HG03045 (cell line): ENCODE results near the gene PCSK6.

Experiments used
- ATAC-seq: cut with Tn5 transposase; IDR thresholded peaks from one replicate; pipeline ENCODE4 v1.9.1; 2021; ENCODE audit warnings: mild to moderate bottlenecking, moderate library complexity; ENCODE audit not compliant: unreplicated experiment

Gene PCSK6

DNA sequence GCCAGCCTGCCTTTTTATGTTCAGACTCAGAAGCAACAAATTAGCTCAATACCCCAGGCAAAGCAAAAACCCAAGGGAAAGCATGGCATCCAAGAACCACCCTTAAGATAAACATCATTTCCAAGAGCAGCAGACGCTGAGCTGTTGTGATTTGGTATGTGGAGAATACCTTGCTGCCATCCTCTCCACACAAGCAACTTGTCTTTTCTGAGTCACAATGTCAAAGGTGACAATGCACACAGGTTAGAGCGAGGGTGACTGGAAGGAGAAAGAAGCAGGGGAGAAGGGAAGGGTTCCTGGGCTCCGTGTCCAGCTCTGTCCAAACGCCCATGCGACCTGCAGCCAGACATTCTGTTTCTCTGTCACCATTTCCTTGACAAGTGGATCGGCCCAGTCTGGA lies 6.0 kb downstream of the PCSK6 start:
- ATAC-seq = no peak

DNA sequence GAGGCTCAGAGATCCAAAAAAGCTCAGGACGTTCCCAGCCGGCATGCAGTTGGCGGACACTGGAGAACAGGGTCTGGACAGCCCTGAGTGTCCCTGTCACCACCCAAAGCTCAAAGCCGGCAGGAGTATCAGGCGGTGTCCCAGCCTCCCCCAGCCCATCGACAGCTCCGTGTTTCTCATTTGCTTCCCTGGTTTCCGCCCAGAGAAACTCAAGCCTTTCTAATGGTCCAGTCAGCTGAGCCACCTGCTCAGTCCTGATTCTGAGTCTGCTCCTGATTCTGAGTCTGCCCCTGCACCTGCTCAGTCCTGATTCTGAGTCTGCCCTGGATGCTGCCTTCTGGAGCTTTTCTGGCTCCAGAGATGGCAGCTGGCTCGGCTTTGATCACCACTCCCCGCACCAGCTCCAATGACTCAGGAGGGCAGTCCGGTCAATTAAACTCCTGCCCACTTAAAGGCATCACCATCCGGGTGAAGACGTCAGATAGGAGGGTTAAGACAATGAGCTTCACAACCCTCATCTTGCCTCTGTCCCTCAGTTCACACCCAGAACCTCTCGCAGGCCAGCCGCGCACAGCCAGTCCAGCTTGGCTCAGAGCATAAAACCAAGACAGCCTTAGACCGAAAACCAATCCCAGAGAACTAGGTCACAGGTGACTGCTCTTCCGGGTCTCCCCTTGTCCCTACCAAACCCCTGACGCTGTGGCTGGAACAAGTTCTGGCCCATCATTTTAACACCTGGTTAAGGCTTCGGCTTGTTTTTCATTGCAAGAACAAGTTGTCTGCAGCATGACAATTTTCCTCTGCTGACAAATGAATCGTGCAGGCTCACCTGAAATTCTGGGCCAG lies 6.8 kb downstream of the PCSK6 start:
- ATAC-seq = no peak

DNA sequence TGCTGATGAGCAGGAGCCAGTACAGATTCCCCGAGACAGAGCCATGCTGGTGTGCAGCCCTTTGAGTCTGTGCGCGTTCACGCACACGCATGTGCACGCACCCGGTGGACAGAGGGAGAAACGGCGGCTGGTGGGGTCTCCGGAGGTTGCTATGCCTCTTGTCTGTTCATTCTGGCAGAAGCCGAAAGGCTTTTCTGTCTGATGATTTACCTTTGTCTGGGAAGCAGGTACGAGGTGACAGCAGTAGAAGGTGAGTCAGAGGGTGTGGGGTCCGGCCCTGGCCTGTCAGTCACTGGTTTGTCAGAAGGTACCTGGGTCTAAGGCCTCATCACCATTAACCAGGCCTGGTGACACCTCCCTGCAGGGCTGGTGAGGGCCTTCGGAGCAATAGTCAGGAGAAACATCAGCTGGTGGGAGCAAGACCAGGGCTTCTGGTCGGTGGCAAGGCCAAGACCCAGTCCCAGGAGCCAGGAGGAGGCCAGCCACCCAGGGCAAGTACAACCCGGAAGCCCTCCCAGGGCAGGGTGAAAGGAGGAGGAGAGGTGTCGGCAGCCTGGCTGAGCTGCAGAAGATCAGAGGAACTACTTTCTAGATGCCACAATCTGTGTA lies 7.5 kb downstream of the PCSK6 start:
- no peak for ATAC-seq

DNA sequence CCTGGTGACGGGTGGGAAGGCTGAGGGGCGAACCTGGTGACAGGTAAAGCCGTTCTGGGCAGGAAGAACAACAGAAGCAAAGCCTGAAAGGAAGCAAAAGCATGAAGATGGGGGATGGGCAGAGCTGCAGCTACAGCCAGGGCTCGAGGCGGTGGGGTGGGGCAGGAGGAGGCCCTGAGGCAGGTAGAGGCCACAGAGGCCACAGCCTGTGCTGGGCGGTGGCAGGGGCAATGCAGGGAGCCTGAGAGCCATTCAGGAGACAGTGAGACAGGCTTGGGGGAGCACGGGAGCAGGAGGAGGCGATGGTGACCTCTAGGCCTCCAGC lies 8.2 kb downstream of the PCSK6 start:
- ATAC-seq = no peak

DNA sequence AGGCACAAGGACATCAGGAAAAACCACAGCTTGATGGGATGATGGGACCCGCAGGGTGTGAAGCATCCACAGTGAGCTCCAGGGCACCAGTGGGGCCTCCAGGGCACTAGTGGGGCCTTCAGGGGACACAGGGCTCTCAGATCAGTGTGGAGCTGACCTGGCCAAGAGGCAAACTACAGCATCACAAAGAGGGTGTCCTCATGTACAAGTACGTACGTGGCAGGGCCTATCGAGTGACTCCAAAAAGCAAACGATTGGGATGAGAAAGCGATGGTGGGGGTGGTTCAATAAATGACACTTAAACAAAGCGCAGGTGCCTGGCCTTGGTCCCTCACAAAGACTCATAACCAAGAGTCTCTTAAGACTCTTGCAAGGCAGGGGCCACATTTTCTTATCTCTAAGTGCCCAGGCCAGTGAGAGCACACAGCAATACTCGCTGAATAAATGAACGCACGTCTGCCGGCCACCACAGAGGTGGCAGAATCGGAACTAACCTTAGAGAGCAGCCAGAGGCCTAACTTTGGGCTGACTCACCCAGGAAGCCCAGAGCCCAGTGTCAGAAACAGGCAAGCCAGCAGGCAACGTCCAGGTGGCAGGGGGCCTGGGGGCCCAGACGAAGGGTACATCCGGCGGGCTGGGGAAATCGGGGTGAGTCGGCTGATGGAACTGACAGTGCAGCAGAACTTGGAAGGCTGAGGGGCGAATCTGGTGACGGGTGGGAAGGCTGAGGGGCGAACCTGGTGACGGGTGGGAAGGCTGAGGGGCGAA lies 8.7 kb downstream of the PCSK6 start:
- ATAC-seq = no peak

DNA sequence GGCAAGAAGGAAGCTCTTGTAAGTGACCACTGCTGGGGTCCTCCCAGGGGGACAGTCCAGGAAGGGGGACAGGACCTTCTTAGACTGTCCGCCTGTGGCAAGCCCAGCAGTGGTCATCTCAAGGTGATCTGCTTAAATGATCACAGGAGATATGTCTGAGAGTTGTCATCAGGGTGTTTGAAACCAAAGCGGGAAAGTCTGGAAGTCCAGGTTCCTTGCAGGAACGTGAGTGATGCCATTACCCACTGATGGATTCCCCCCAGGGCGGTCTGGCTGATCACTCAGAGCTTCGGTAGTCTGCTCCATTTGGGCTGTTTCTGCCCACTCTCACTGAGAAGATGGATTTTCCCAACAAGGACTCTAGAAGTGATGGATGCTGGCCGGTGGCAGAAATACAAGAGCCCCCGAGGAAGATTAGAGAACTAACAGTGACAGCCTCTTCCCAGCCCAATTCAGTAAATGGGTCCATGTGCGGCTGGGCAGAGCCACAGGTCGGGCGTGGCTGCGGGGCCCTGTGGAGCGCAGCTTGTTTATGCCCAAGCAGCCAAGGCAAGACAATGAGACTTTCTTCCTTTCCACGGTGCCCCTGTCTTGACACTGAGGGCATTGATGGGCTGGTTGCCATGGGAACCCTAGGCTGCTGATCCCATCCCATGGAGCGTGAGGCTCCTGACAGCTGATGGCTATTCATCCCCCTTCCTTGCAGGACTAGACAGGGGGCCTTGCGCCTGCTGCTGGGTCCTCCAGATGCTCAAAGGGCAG lies 9.5 kb downstream of the PCSK6 start:
- no peak for ATAC-seq

DNA sequence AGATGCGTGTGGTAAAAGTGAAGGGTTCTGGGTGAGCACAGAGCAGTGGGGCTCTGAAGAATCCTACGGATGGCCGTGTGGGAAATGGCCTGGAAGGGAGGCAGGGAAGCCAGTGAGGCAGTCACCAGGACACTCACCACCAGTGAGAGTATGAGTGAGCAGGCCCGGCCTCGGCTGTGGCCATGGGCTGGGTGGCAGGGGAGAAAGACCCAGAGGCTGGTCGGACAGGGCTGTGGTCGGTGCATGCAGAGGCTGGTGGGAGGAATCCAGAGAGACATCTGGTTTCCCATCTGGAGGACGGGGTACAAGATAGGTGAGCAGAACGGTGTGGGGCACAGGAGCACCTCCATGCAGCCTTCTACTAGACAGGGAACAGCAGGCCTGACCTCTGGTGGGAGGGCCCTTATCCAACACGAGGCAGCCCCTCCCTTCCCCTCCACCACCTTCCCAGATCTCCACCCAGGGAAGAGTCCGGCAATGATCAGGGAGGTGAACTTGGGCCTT lies 10.1 kb downstream of the PCSK6 start:
- no peak for ATAC-seq

DNA sequence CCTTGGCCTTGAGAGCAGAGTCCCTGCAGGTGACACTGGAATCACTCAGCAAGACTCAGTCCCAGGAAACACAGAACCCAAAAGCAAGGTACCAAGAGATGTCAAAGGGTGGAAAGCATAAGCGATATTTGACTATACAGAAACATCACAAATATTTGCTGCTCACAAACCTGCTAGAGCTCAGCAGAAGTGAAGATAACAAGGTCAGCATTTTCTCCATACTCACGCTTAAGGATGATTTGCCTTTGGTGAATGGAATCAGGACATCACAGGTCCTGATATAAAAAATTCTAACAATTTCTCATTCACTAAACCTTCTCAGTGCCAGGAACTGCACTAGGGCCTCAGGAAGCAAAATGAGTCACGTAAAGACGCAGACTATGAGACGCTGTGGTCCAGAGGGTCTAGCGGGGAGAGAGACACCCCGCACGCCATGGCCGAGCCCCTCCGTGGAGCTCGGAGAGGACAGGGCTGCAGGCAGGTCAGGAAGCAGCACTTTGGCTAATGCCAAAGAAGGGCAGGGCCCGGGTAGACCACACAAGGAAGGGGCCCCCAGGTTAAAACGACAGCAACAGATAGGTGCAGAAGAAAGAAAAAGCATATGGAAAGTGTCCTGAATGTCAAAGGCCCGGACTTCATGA lies 10.7 kb downstream of the PCSK6 start:
- no peak for ATAC-seq

DNA sequence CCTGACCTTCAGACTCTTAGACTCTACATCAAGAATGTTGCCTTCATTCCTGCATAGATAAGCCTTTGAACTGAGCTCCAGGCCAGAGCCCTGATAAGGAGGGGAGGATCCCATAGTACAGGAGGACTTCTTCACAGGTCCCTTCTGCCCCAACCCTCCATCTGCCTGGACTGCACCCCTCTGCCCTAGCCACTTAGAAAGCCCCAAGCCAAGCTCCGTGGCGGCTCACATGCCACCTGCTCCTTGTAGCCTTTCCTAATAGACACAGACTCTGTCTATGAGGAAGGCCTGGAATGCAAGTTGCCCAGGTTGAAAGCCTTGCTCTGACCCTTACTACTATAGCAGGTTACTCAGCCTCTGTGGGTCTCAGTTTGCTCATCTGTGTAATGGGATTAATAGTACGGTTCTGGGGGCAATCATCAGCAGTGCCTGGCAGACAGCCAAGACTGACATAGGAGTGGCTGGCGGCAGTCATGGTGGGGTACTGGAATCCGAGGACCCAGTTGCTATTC lies 11.6 kb downstream of the PCSK6 start:
- ATAC-seq = no peak

DNA sequence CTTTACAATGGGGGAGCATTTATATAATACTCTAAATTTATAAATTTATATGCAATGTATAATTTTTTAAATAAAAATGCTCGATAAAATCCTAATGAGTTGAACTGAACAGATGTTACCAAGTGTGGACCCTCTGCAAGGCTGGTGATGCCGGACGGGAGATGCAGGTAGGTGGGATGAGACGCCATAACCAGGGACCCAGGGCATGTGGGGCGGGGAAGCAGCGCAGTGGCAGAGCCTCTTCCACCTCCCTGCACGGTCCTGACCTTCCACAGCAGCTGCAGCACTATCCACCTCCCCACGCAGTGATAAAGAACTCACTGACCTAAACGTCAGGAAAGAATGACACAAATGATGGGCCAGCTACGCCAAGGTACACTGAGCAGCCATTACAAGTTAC lies 12.8 kb downstream of the PCSK6 start:
- ATAC-seq = no peak

DNA sequence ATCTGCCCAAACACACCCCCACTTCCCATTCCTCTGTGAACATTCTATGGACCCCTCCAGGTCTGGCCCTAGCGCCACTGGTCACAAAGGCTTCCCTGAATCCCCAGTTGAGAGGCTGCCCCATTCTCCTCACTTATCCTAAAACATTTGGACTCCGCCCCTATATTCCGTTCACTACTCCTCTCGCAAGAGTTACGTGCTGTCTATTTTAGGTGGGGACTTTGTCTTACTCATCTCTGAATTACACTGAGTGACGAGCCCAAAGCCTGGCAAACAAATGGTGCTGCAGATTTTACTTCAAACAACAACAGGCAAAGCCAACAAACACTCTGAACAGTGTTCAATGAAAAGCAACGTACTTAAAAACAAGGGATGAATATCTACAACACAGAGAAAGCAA lies 14.5 kb downstream of the PCSK6 start:
- no peak for ATAC-seq

DNA sequence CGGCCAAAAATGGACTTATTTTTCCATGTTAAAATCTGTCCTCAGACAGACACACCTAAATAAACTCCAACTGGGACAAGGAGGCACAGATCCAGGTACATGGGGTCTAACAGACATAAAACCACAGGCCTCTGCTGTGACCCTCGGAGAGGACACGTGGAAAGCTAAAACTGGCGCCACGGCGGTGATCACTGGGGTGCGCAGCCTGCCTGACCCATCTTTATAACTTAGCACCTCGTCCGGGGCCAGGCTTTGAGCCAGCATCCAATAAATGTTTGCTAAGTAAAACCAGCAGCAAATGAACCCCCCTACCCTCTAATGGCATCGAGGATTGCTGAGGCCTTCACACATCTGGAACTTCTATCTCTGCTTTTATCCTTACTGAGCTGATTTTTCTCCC lies 15.3 kb downstream of the PCSK6 start:
- ATAC-seq = no peak

DNA sequence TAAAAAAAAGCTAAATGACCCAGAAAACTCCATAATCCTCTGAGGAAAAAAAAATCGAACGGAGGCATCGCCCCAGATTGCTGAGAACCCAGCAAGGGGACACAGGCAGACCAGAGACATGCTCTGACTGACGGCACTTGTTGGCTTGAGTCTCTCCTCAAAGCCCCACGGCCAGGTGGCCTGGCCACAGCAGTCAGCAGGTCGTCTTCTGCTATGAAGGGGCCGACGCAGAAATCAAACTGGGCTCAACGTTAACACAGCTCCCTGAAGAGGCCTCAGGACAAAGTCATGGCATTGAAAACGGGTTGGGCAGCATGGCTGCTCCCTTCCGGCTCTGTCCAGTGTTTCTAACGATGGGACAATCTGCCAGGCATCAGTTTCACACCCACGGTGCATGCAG lies 17.5 kb downstream of the PCSK6 start:
- ATAC-seq = no peak

DNA sequence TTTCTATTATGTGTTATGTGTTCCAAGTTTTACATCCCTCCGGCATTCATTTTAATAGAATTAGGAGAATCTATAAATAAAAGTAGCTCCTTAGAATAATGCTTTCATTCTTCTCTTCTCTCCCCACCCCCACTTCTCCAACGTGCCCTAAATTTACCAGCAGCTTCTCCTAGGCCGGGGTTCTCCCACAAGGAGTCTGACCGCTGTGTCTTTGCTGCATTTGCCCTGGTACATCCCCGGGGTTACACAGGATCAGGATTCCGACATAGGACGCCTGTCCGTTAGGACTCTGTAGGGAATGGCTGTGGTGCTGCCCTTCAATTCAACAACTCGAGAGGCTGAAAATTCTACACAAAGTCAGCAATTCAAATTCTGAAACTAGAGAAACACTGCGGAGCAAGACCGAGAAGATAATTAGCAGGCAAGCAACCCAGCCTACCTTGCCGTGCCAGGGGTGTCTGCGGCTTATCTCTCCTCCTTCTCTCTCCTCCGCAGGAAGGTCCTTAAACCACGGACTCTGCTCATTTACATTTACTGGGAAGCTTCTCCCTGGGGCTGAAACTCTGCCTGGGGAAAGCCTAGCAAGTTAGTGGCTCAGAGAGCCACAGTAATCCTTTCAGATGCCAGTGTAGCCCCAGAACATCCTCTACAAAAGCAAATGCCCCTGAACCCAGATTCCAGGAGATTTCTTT lies 18.8 kb downstream of the PCSK6 start:
- no peak for ATAC-seq

DNA sequence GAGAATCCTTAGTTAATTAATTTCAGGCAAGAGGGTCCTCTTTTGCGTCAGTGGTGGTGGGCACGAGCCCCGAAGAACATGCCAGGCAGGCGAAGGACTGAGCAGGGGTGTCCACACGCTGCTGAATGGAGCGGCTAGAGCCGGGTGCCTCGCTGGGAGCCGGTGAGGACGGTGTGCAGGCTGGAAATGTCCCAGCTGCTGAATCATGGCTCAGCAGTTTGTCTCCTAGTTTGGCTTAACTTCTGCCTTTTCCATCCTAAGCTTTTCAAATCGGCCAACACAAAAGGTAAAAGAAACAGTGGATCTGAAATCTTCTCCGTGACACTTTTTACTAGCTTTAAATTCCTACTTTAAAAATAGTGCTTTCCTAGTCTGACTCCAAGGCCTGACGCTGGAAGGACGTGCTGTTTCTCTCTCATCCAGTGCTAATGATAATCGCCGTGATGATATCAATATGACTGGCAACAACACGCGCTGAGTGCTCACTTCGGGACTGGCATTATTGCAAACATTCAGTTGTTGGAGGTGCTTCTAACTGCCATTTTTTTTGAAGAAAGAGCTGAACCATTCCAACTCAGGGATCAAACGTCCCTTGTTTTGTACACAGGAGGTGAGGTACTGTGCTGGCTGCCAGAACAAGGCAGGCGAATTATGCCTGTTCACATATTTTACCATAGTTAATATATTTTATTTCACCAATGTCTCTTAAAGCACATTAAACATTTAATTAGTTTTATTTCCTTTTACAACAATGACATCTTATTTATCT lies 19.8 kb downstream of the PCSK6 start:
- no peak for ATAC-seq

DNA sequence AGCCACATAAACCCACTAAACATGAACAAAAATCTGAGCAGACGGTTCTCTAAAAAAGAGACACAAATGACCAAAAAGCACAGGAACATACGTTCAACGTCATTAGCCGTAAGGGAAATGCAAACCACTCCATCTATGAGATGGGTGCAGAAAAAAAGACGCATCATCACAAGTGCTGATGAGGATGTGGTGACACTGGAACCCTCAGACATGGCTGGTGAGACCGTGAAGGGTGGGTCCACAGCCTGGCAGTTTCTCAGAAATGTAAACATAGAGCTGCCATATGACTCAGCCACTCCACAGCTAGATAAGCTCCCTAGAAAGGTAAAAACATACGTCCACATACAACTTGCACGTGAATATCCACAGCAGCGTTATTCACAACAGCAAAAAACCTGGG lies 23.3 kb downstream of the PCSK6 start:
- no peak for ATAC-seq

DNA sequence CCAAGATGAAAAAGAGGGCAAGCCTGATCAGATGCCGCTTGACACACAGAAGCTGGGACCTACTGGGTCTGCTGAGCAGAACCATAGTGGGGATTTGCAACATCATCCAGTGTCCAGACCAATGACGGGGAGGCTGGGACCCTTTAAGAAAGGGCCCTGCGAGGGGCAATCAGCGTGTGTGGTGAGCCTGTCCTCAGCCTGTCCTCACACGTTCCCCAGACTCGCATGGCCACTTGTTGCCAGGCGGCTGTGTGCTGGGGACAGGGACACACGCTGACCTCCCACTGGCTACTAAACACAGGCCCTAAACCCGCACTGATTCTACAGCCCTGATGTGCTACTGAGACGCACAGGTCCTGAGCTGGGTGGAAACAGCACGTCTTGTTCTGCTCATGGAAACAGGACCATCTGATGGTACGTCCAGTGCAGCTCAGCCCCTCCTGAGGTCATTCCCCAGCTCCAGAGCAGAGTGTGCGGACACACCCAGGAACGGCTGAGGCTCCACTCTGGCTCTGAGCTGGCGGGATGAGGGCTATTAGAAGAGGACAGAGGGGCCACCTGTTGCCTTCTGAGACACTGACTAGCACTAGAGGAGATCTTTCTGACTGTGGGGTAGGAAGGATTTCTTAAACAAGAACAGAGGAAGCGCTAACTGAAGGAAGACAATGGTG lies 24.4 kb downstream of the PCSK6 start:
- no peak for ATAC-seq

DNA sequence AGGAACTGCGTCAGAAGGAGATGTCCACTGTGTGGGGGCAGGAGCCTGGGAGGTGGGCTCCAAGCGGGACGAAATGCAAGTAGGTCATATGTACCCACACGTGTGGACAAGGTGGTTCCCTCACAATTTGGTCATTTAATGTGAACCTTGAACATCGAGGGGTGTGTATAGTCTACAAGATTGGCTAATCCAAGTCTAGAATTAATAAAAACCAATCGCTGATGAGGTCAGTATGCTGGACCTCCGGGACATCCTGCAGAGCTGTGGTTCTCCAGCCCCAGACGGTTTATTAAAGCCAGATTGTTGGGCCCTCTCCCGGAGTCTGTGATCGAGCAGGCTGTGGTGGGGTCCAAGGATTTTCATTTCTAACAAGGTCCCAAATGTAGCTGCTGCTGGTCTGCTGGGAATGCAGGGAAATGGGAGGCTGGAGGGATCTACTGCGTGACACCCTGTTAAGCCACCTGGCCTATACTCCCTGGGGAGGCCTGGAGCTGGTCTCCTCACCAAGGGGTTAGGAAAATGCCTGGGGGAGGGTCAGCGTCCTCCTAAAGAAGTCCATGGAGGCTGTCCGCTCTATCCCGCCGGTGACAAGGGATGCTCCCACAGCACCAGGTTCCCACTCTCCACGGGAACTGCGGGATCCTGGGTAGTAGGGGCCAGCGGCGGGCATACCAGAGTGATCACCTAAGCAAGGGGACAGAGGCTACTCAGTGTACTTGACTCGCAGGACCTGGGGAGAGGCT lies 25.1 kb downstream of the PCSK6 start:
- ATAC-seq = no peak
